Lower lobe of right lung (tissue), 2 donors: ENCODE results near the gene TMEM176B. TPM values are rescaled to one million over a fixed set of nuclear protein-coding genes. Genes with fewer than 3 reads are reported as not detected.

ENCODE experiments used
- ATAC-seq, 2 donors: fragments of 200-7000 bp; cut with Tn5 transposase; one replicate each; pipeline ENCODE4 v1.9.1; 2020 to 2022; ENCODE audit warnings: mild to moderate bottlenecking in 2 of 2, moderate library complexity in 2 of 2
- DNase-seq: peaks from one replicate; pipeline ENCODE4 v3.0.0-alpha.2; 2020
- H3K27ac ChIP-seq: fragments of 200-600 bp; one replicate; pipeline ENCODE4 v1.8.0; 2022
- H3K27me3 ChIP-seq: fragments of 200-600 bp; one replicate; pipeline ENCODE4 v1.8.0; 2022; ENCODE audit warnings: low read depth
- H3K36me3 ChIP-seq: fragments of 200-600 bp; one replicate; pipeline ENCODE4 v1.8.0; 2022; ENCODE audit warnings: mild to moderate bottlenecking
- H3K4me1 ChIP-seq: fragments of 200-600 bp; one replicate; pipeline ENCODE4 v1.8.0; 2022
- H3K4me3 ChIP-seq: fragments of 200-600 bp; one replicate; pipeline ENCODE4 v1.8.0; 2022; ENCODE audit warnings: mild to moderate bottlenecking
- H3K9me3 ChIP-seq: fragments of 200-600 bp; one replicate; pipeline ENCODE4 v1.8.0; 2022
- intact Hi-C: fragments of 100-400 bp; cut with DNase I; formaldehyde crosslinking; loops from one replicate; pipeline ENCODE4 v1.11.0; 2022
- total RNA-seq: library from RNA; stranded (reverse); fragmentation: NEBNext Ultra II Directional; extraction: Animal tissue kit (Norgen Biotek cat#: 25700); gene quantifications from one replicate; pipeline ENCODE4 v1.2.1, GENCODE V29; 2021
- TF ChIP-seq, protein P1 (sequence below): fragments of 200-600 bp; IDR thresholded peaks from one replicate; pipeline ENCODE4 v1.8.0; 2022; ENCODE audit warnings: antibody characterized with exemption, mild to moderate bottlenecking
- donor health status: DM: no; HTN: yes; CAD: no; lungs with severe emphysema.

Gene TMEM176B
- total RNA-seq, 1 donor from 2014 or later, result 69.4 TPM

DNA sequence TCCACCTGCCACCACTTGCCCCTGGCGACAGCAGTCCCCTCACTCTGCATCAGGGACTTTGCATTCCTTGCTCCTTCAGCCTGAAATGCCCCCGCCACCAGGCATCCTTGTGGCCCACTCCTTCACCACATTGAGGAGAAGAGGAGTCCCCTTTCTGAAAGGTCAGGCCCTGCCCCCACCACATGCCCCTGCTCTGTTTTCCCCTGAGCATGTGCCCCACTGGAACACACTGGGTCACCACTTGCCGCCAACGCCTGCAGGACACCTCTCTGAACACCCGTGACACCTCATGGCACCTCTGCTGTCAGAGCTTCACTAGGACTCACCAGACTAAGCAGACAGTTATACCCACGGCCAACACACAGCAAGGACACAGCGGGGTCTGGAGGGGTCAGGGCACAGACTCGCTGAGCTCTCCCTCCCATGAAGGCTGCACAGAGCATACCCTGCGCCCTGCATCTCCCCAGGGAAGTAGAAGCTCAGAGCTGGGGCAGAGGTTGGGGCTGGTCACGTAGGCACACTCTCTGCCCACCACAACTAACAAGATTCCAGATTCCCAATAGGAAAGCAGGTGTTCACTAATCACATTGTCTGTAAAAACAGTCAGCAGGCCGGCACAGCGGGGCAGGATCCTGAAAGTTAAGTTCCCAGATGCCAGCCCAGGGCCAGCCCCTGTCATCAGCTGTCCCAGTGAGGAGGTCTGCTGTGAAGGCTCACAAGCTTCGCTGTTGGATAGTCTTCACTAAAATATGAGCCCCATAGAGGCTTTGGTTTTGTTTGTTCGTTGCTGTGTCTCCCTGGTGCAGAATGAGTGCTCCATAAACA is 46.3 kb upstream of the TMEM176B start:
- Histone ChIP-seq H3K9me3 (no peaks in the 10 kb centered on the region), H3K4me3 (no peak overlapping the region), H3K36me3 (no peaks in the 10 kb centered on the region), H3K27me3 (peaks cover 4% of the 10 kb centered on the region), H3K4me1 (no peaks in the 10 kb centered on the region), H3K27ac (no peak overlapping the region)
- TF ChIP-seq, protein P1, sequence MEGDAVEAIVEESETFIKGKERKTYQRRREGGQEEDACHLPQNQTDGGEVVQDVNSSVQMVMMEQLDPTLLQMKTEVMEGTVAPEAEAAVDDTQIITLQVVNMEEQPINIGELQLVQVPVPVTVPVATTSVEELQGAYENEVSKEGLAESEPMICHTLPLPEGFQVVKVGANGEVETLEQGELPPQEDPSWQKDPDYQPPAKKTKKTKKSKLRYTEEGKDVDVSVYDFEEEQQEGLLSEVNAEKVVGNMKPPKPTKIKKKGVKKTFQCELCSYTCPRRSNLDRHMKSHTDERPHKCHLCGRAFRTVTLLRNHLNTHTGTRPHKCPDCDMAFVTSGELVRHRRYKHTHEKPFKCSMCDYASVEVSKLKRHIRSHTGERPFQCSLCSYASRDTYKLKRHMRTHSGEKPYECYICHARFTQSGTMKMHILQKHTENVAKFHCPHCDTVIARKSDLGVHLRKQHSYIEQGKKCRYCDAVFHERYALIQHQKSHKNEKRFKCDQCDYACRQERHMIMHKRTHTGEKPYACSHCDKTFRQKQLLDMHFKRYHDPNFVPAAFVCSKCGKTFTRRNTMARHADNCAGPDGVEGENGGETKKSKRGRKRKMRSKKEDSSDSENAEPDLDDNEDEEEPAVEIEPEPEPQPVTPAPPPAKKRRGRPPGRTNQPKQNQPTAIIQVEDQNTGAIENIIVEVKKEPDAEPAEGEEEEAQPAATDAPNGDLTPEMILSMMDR, result no peak
- DNase-seq (no peak), ATAC-seq (peak in 1 of 2 donors; percentile 23)
- intact Hi-C loops, result no loop called here

DNA sequence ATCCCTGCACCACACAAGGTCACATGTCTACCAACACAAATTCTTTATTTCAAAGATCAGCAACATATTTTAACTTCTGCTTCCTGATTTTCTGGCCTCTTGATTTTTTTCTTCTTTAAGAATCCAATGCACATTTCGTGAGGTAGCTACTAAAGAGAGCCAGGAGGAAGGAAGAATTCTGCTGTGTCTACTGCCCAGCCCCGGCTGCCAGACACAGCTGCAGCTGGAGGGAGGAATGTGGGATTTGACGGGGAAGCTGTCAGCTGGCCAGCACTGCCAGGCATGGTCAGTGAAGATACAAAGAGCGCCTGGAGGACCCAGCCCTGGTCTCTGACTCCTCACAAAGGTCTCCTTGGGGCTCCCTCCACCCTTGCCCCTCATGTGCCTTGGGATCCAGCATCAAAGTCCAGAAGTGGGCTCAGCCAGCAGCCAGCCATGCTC is 45.3 kb upstream of the TMEM176B start:
- Histone ChIP-seq H3K36me3 (no peaks in the 10 kb centered on the region), H3K9me3 (no peaks in the 10 kb centered on the region), H3K4me1 (no peaks in the 10 kb centered on the region), H3K27ac (no peak overlapping the region), H3K4me3 (no peak overlapping the region), H3K27me3 (no peaks in the 10 kb centered on the region)
- TF ChIP-seq, protein P1, result no peak
- peak in 1 of 2 donors; percentile 61 for ATAC-seq
- no peak for DNase-seq
- intact Hi-C loops, result no loop called here

DNA sequence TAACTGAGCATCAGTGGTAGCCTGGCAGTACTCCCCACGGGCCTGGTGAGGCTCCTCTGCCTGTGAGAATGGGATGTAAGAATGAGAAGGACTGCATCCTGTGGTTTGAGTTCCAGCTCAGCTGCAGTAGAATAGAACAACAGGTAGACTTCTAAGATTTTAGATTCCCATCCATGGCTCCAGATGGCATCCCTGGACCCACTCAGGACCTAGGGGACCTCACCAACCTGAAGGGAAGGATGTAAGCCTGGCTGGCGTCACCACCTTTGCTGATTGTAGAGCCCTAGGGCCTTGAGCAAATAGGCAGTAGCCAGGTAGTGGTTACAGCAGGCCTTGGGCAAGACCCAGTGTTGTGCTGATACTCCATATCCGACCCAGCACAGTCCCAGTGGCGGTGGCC is 42.6 kb upstream of the TMEM176B start:
- H3K4me3 ChIP-seq, result no peak overlapping the region
- intact Hi-C loops, result no loop called here
- no peaks in the 10 kb centered on the region for H3K27me3 ChIP-seq
- H3K36me3 ChIP-seq, result no peaks in the 10 kb centered on the region
- no peak for ATAC-seq
- no peaks in the 10 kb centered on the region for H3K9me3 ChIP-seq
- no peak for DNase-seq
- H3K27ac ChIP-seq, result no peak overlapping the region
- TF ChIP-seq, protein P1, result no peak
- H3K4me1 ChIP-seq, result no peaks in the 10 kb centered on the region

DNA sequence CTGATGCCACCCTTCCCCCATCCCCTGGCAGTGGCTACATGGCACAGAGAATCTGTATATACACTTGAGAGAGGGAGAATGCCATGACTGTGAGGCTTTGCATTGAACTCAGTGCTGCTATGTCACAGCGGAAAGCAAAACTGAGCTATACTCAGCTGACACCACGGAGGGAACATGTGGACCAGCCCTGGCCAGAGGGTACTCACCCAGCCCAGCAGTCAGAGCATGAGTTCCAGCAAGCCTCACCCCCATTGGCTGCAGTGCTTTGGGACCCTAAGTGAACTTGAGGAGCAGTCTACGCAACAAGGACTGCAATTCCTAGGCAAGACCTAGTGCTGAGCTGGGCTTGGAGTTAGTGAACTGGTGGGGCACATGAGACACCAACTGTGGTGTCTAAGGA is 41.9 kb upstream of the TMEM176B start:
- ATAC-seq (no peak), DNase-seq (no peak)
- TF ChIP-seq, protein P1, result no peak
- no peaks in the 10 kb centered on the region for H3K27me3 ChIP-seq
- no peaks in the 10 kb centered on the region for H3K9me3 ChIP-seq
- H3K36me3 ChIP-seq, result no peaks in the 10 kb centered on the region
- no peak overlapping the region for H3K4me3 ChIP-seq
- H3K4me1 ChIP-seq, result no peaks in the 10 kb centered on the region
- intact Hi-C loops, result no loop called here
- H3K27ac ChIP-seq, result no peak overlapping the region

DNA sequence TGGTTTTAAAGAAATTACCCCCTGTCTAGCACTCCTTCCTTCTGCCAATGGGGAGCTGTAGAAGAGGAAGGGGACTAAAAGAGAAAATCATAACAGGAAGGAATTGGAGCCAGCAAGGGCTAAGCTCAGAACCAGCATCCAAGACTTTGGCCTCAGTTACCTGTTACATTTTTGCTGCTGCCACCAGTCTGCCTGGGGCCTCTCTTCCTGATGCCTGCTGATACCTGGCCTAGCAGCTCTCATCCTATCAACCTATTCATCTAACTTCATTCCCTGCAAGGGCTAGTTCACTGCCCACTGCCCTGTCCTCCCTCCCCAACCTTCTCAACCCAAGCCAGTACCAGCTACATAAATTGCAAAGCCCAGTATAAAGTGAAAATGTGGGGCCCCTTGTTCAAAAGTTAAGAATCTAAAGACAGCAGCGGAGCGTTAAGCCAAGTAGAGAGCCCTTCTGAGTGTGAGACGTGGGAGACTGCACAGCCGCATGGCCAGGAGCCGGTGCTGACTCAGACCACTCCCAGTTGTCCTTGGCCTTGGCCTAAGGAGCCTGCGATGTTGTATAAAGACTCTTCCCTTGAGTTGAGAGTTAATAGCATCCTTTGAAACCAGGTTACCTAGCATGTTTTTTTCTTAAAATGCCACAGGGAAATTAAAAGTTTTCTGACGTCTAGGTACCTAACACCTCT is 38.9 kb upstream of the TMEM176B start:
- TF ChIP-seq, protein P1, result no peak
- Histone ChIP-seq H3K4me3 (no peak overlapping the region), H3K4me1 (no peaks in the 10 kb centered on the region), H3K9me3 (no peaks in the 10 kb centered on the region), H3K27ac (no peak overlapping the region), H3K27me3 (no peaks in the 10 kb centered on the region), H3K36me3 (no peaks in the 10 kb centered on the region)
- DNase-seq, result no peak
- ATAC-seq, result no peak
- intact Hi-C loops, result no loop called here
